Sigmoid colon (tissue), 3 donors: ENCODE data around the gene GAB4.
"Not testable (repeated sequence)": the region's sequence is repeated elsewhere in the genome, so short reads cannot be mapped to it uniquely, and the experiment has no call there.

ENCODE experiments used
- POLR2A ChIP-seq, 2 donors: fragments of 450-650 bp; IDR thresholded peaks; one replicate each; pipeline ENCODE4 v1.6.1; 2016; ENCODE audit warnings: antibody characterized with exemption in 2 of 2, mild to moderate bottlenecking in 2 of 2, moderate library complexity in 2 of 2
- TF ChIP-seq, protein P1 (sequence below), 4 experiments: fragments of 450-650 bp in 3 of 4; fragments of 200-600 bp in 1 of 4; IDR thresholded peaks; one replicate each; pipeline ENCODE4 v1.5.1; 2016 to 2019; ENCODE audit warnings: antibody characterized with exemption in 4 of 4, mild to moderate bottlenecking in 3 of 4, moderate library complexity in 2 of 4

DNA sequence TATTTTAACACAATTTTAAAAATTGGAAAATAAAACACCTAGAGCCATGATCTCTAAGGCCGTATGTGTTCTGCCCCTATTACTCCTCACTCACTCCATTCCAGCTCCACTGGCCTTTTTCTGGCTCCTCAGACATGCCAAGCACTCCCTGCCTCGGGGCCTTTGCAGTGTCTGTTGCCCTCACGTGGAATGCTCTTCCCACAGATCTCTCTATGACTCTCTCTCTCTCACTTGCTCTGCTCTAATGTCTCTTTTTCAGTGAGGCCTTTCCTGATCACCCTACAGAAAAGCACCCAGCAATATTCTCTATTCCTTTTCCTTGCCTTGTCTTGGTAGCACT lies 6.0 kb upstream of the GAB4 start:
- TF ChIP-seq, protein P1, sequence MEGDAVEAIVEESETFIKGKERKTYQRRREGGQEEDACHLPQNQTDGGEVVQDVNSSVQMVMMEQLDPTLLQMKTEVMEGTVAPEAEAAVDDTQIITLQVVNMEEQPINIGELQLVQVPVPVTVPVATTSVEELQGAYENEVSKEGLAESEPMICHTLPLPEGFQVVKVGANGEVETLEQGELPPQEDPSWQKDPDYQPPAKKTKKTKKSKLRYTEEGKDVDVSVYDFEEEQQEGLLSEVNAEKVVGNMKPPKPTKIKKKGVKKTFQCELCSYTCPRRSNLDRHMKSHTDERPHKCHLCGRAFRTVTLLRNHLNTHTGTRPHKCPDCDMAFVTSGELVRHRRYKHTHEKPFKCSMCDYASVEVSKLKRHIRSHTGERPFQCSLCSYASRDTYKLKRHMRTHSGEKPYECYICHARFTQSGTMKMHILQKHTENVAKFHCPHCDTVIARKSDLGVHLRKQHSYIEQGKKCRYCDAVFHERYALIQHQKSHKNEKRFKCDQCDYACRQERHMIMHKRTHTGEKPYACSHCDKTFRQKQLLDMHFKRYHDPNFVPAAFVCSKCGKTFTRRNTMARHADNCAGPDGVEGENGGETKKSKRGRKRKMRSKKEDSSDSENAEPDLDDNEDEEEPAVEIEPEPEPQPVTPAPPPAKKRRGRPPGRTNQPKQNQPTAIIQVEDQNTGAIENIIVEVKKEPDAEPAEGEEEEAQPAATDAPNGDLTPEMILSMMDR (IDR thresholded peaks at IDR 0.05), result not testable (repeated sequence)
- TF ChIP-seq POLR2A (IDR thresholded peaks at IDR 0.05), result not testable (repeated sequence)
